Stimulated activated CD4-positive, alpha-beta T cell treated with anti-CD3 and anti-CD28 coated beads, Interleukin-4, amount 100 ng/mL, for 4 hours (primary cell): ENCODE data around the gene TCF19.

Source experiments
- DNase-seq, 2 experiments: peaks; one replicate each; pipeline ENCODE4 v3.0.0-alpha.2; 2020

The TCF19 gene

DNA sequence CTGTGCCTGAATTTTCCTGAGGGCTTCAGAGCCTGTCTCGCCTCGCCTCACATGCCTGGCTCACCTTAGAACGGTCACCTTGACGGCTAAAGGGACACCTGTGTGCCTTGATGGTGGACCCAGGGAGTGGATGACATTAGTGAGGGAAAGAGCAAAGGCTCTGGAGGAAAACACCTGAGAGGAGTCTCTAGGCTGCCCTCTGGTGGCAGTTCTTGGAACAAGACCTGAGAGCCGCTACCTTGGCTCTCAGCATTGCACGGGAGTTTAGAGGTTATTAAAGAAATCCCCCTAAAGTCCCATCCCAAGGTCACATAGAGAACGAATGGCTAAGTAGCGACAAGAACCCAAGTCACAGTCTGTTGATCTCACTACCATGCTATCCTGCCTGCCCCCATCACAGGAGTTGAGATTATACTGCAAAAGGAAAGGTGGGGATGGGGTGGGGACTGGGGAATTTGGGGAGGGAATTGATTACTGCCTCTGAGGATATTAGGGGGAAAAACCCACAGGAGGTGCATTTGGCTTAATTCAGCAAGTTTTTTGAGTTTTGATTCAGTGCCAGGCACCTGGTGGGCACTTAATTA, 30.2 kb upstream of the TCF19 start:
- DNase-seq, result peak; percentile 53 to 69

DNA sequence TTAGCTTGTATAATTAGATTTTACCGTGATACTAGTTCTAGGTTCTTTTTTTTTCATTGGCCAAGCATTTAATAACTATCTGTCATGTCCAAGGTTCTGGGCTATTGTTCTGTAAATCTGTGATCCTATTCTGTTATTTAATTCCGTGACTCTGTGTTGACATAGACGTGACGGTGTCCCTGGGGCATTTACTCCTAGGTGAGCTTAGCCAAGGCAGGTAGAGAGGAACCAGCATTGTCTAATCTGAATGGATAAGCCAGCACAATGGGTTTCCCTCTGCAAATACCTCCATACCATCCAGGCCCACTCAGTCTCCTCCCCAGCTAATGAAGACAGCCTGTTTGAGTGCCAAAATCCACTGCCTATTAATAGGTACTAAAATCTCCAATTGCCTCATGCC, 29.3 kb upstream of the TCF19 start:
- no peak for DNase-seq

DNA sequence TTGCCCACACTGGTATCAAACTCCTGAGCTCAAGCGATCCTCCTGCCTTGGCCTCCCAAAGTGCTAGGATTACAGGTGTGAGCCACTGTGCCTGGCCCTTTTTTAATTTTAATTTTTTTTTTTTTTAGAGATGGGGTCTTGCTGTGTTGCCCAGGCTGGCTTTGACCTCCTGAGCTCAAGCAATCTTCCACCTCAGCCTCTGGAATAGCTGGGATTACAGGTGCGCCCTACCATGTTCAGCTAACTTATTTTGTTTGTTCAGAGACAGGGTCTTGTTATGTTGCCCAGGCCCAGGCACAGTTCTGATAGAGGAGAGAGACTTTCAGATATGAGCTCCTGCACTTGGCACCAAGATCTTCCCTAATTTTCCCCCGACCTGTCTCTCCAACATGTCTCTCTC, 27.6 kb upstream of the TCF19 start:
- DNase-seq, result no peak

DNA sequence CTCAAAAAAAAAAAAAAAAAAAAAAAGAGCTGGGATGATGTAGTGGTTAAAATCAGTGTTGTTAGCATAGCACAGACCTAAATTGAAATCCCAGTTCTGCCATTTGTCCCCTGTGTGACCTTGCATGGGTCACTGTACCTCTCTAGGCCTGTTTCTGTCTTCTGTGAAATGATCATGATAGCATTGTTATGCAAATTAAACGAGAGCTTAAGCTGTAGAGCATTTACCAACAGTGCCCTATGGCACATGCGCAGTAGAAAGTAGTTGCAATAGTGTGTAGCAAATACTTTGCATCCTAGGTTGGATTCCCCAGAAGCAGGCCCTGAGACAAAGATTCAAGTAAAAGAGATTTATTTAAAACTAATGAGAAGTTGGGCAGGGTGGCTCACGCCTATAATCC, 26.8 kb upstream of the TCF19 start:
- no peak for DNase-seq

DNA sequence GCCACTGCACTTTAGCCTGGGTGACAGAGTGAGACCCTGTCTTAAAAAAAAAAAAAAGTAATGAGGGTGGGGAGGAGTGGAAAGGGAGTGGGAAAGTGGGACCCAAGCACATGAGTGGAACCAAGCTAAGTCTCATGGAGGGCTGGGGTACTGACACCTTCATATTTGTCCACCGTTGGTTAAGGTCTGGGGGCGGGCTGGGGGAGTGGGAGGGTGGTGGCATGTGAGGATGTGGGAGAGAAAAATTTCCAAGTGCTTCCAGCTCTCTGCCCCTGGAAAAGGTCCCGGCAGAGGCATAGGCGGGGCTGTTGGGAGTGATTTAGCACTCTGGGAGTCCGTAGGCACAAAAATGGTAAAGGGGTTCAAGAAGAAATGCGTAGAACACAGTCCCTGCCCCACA, 25.6 kb upstream of the TCF19 start:
- no peak for DNase-seq

DNA sequence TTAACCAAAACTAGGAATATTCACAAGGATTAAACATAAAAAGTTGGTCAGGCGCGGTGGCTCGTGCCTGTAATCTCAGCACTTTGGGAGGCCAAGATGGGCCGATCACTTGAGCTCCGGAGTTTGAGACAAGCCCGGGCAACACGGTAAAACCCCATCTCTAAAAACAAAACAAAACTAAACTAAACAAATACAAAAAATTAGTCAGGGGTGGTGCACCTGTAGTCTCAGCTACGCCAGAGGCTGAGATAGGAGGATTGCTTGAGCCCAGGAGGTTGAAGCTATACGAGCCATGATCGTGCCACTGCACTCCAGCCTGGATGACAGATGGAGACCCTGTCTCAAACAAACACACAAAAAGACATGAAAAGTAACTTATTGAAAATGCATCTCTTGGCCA, 22.7 kb upstream of the TCF19 start:
- no peak for DNase-seq

DNA sequence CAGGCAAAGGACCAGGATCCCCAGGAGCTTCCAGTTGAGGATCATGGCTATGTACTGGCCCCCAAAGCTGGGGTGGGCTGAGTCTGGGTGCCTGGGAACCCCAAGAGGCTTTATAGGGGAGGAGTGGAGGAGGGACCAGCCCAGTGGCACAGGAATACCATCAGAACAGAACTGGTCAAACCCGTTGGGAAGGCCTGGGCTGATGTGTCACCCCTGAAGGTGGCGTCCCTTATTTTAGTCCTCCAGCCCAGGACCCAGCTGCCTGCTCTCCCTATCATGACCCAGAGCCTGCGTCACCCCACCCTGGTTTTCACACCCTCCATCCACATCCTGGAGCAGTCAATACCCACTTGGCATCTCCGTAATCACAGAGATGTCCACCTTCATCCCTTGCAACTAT, 19.4 kb upstream of the TCF19 start, which contains the start of gene PSORS1C2:
PSORS1C2 (minus strand) TSS at position 85 of the 400 bp plus-strand sequence; CDS start at position 45, 40 bp downstream.
- no peak for DNase-seq

DNA sequence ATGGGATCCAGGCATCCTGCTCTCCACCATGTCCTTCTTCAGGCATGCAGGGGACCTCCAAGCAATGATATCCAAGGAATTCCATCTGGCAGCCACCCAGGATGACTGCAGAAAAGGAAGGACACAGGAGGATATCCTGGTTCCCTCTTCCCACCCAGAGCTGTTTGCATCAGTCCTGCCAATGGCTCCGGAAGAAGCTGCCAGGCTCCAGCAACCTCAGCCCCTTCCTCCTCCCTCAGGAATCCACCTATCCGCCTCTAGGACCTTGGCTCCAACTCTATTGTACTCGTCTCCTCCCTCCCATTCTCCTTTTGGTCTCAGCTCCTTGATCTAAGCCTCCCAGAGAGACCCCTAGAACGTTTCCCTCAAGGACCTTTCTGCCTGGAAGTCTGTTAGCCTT, 18.8 kb upstream of the TCF19 start:
- no peak for DNase-seq

DNA sequence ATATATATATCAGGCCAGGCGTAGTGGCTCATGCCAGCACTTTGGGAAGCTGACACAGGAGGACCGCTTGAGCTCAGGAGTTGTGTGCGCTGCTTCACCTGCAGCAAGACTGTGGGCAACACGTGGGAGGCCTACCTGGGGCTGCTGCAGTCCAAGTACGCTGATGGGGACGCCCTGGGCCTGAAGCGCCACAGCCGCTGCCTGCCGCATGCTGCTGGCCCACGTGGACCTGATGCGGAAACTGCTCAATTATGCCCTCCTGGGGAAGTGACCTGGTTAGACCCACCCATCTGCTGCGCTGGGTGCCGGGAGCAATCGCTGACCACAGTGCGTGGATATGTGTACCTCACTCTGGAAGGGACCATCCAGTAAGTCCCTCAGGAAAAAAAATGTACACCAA, 17.7 kb upstream of the TCF19 start:
- DNase-seq, result no peak

DNA sequence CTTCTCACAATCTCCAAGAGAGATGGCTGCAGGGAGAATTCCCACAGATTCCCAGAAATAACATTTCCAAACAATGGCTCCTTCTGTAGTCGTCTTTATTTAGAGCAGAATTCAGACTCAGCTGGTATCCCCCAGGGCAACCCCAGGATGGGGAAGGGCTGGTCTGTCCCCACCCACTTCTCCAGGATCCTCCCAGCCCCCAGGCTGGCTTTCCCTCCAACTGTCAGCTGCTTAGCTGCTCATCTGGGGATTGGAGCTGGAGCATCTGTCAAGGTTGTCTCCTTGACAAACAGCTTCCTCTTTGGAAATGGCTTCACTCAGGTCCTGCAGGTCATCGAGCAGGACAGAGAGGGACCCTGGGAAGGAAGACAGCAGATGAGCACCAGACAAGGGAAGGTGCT, 16.0 kb upstream of the TCF19 start:
- no peak for DNase-seq

DNA sequence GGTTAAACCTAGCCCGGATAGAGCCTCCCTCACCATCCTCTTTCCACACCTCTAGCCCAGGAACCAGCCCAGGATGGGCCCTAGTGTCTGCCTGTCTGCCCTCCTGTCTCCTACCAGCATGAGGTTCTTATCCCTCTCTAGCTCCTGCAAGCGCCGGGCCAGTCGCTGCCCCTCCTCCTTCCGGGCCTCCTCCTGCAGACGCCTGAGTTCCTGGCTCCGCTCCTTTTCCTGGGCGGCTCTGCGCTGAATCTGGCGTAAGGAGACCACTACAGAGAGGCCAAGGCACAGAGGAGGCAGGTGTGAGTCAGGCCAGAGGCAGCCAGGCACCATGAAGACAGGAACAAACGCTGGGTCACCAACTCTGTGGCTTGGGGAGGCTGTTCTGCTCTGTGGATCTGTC, 15.2 kb upstream of the TCF19 start:
- DNase-seq, result no peak

DNA sequence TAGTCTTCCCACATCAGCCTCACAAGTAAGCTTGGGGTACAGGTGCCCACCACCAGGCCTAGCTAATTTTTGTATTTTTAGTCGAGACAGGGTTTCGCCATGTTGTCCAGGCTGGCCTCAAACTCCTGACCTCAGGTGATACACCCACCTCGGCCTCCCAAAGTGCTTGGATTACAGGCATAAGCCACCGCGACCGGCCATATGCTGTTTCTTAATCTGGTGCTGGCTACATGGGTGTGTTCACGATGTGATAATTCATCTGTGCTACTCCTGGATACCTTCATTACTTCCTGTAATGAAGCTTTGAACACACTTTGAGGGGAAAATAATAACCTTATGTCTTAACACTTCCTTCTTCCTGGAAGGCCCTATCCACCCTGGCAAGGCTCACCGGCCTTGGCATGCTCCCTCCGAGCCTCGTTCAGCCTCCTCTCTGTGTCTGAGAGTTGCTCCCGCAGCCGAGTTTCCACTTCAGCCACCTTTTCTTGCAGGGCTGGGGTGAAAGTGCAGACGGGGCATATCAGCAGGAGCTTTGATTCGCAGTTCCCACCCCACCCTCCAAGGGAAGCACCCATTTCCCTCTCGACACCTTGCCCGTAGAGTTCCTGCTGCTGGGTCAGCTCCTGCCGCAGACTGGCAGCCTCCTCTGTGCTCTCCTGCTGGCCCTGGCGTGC, 14.0 kb upstream of the TCF19 start:
- DNase-seq, result no peak

DNA sequence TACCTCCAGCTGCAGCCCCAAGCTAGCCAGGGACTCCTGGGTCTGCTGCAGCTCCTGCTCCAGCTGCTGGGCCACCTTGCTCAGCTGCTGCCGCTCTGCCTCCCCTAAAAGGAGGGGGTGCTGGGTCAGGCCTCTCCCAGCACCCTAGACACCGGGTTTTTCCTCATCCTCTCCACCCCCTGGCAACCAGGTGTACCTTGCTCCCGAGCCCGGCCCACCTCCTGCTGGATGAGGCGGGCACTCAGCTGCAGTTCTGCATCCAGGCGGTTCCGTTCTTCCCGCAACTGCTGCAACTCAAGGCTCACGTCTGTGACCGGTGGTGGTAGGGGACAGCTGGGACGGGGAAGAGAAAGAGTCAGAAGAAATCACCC, 13.4 kb upstream of the TCF19 start:
- DNase-seq, result no peak

DNA sequence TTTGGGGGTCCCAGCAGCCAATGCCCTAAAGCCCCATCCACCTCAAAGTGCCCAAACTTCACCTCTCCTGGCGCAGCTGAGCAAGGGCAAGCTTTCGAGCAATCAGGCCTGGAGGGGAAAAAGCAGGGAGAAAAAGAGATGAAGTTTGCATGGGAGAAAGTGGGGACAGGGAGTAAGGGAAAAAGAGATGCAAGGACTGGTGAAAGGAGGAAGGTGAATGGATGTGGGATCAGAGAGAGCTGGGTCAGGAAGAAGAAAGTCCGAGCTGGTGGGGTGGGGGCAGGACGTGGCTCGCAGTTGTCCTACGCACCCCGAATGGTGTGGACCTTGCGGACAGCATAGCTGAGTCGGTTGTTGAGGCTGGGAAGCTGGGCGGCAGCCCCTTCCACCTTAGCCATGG, 13.0 kb upstream of the TCF19 start:
- no peak for DNase-seq

DNA sequence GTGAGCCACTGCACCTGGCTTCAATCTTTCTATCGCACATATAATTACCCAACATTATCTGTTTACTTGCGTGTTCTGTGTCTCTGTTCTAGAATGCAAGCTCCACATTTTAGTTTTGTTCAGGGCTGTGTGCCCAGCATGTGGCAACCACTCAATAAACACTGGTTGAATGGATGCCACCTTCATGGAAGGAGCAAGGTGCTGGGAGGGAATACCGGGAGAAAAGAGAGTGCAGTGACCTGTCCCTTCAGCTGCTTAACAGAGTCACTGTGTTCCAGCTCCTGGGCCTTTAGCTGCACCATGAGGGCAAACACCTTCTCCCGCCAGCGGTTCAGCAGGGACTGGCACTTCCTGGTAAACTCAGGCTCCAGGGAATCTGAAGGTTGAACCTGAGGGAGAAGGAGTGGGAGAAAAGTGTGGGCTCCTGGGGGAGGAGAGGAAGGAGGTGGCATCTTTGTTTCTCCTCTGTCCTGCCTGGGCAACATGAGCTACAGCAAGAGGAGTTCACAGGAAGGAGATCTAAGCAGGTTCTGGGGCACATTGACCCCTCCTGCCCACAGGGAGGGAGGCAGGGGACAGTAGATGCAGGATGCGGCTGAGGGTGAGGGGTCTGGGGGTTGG, 8.5 kb upstream of the TCF19 start:
- no peak for DNase-seq

DNA sequence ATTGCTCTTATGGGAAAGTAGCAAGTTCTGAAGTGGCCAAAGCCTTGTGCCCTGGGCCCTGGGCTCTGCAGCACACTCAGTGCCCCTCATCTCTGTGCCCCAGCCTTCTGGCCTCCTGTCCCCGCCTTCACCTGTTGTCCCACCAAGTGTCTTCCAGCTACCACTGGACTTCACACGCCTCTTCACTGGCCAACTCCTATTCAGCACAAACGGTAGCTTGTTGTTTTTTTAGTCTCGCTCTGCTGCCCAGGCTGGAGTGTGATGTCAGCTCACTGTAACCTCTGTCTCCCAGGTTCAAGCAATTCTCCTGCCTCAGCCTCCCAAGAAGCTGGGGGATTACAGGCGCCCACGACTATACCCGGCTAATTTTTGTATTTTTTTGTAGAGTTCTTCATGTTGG, 5.6 kb upstream of the TCF19 start:
- no peak for DNase-seq

DNA sequence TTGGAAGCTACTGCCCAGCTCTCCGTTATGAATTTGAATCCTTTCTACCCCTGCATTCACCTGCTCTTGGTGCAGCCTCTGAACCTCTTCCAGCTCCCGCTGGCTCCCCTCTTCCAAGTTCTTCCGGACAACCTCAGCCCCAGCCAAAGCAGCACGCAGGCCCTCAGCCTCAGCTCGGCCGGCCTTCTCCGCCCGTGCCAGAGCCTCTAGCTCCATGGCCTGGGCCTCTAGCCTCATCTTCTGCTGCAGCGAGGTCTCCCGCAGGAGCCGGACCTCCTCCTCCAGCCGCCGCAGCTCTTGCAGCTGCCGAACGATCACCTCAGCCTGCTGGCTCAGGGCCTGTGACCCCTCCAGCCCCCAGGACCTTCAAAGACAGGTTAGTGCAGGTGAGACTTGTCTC, 4.0 kb upstream of the TCF19 start:
- DNase-seq, result no peak

DNA sequence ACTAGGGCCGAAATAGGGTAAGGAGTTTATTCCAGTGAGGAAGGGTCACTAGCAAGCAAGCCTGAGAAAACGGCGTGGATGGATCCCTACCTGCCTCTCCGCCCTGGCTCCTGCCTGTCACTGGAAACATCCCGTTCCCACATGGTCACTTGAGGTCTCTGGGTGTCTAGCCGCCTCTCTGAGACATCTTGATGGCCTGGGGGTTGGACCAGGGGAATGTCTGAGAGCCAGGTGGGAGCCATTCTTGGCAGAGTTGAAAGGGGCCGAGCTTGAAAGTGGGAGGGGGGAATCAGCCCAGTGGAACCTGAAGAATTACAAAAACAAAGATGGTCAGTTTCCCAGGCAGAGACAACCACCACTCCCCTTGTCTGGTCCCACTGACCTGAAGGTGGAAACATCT, 1.7 kb upstream of the TCF19 start:
- DNase-seq, result no peak

DNA sequence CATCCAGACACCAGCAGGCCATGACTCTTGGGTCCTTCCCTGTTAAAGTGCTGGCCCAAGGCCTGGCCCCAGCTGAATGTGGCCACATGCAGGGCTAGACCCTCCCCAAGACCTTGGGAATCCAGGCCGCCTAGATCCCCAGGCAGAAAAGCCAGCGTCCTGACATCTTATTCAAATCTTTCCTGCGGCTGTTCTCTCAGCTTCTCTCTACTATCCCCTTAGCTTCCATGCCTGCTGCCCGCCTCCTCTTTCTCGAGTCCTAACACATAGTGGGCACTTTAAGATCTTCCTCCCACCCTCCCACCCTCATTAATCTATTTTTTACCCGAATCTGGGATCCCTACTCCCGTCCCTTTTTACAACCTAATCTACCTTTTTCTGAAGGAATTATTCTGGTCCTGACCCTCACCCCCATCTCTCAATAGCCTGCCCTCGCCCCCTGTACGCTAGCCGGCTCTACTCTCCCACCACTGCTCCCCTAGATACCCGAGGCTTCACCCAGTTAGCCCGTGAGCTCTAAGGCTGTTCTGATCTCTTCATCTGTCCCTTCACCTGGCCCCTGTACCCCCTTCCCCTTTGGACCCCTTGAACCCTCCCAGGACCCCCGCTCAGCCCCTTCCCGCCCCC, 763 bp upstream of the TCF19 start, which contains the start of gene CCHCR1:
CCHCR1 (minus strand) TSS at position 290 of the 627 bp plus-strand sequence; CDS start at position 88, 202 bp downstream.
- no peak for DNase-seq

DNA sequence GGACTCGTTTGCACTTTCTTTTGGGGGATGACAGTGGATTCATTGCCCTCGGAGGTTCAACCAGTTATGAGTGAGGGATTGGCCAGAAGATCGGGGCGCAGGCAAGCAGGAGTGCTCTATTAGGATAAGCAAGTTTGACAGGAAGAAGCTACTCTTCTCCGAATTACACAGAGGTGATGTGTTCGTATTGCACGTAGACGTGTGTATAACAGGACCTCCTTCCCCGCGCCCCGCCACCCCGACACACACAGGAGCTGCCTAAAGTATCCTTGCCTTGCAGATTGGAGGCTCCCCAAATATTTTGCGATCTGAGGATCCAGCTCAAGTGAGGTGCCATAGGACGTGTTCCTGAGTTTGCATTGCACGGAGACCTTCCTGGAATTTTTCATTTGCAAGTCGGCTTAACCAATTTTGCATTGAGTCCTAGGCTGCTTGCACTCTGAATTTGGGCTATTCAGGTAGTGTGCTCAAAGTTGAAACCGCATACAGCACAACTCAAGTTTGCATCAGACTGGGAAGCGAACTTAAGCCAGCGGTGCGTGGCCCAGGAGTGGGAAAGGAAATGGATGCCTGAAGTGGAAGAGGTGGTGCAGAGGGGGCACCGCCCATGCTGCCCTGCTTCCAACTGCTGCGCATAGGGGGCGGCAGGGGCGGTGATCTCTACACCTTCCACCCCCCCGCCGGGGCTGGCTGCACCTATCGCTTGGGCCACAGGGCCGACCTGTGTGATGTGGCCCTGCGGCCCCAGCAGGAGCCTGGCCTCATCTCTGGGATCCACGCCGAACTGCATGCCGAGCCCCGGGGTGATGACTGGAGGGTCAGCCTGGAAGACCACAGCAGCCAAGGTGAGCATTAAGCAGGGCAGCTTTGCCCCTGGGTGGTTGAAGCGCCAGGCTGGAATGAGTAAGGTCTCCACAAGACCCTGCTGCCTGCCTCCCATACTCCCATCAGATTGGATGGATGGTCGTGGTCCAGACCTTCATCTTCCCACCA, 770 bp downstream of the TCF19 start:
- DNase-seq, result no peak

DNA sequence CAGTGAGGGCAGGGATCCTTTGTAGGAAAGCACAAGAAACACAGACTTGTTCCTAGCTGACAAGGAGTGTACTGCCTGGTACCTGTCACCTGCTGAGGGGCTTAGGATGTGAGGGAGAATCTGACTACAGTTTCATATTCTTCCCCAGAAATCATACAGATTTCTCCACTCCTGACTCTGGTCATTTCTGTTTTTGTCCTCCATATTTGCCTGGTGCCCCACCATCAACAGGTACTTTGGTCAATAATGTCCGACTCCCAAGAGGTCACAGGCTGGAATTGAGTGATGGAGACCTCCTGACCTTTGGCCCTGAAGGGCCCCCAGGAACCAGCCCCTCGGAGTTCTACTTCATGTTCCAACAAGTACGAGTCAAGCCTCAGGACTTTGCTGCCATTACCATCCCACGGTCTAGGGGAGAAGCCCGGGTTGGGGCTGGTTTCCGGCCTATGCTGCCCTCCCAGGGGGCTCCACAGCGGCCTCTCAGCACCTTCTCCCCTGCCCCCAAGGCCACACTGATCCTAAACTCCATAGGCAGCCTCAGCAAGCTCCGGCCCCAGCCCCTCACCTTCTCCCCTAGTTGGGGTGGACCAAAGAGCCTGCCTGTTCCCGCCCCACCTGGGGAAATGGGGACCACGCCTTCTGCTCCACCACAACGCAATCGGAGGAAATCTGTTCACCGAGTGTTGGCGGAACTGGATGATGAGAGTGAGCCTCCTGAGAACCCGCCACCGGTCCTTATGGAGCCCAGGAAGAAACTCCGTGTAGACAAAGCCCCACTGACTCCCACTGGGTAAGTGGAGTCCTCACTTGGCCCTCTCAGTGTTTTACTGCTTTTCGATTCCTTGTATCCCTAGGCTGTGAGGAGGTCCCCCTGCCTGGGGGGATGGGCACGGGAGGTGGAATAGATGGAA, 3.1 kb downstream of the TCF19 start:
- no peak for DNase-seq
